Uterus (tissue), 4 donors: ENCODE measurements around the gene C9orf78. TPM values are rescaled to one million over a fixed set of nuclear protein-coding genes. Genes with fewer than 3 reads are reported as not detected.

Source experiments
- DNase-seq, 2 donors: peaks; one replicate each; pipeline ENCODE4 v3.0.0-alpha.2; 2019 to 2020
- H3K27ac ChIP-seq, 2 donors: fragments of 200-600 bp; sonication (generic); 1 replicate in 1 of 2; 2 replicates in 1 of 2; pipeline ENCODE4 v1.5.1; 2016 to 2018
- H3K27me3 ChIP-seq, 2 donors: fragments of 200-600 bp; sonication (generic); one replicate each; pipeline ENCODE4 v1.5.1; 2018 to 2019; ENCODE audit warnings: control low read depth in 1 of 2
- H3K36me3 ChIP-seq, 2 donors: fragments of 200-600 bp; sonication (generic); one replicate each; pipeline ENCODE4 v1.5.1; 2019; ENCODE audit warnings: control low read depth in 1 of 2
- H3K4me1 ChIP-seq, 2 donors: fragments of 200-600 bp; sonication (generic); one replicate each; pipeline ENCODE4 v1.5.1; 2018 to 2019; ENCODE audit warnings: control low read depth in 1 of 2
- H3K4me3 ChIP-seq, 2 donors: fragments of 200-600 bp; sonication (generic); 1 replicate in 1 of 2; 2 replicates in 1 of 2; pipeline ENCODE4 v1.5.1; 2018 to 2019; ENCODE audit warnings: mild to moderate bottlenecking in 1 of 2
- H3K9me3 ChIP-seq, 2 donors: fragments of 200-600 bp; sonication (generic); one replicate each; pipeline ENCODE4 v1.5.1; 2019; ENCODE audit warnings: control low read depth in 1 of 2
- POLR2A ChIP-seq, 2 donors: fragments of 450-650 bp; IDR thresholded peaks; one replicate each; pipeline ENCODE4 v1.6.1; 2016; ENCODE audit warnings: antibody characterized with exemption in 2 of 2, mild to moderate bottlenecking in 1 of 2, moderate library complexity in 1 of 2
- intact Hi-C: fragments of 100-400 bp; cut with DNase I; formaldehyde crosslinking; loops from one replicate; pipeline ENCODE4 v1.15.1; 2023; ENCODE audit warnings: low total_unique reads
- total RNA-seq, 4 donors: library from RNA; depleted of rRNA in 3 of 4; stranded (reverse); fragments of >200 nt in 3 of 4; gene quantifications; one replicate each; pipeline versions ENCODE4 v1.1.0 to v1.2.4, GENCODE V29; 2014 to 2023
- TF ChIP-seq, protein P1 (sequence below), 4 experiments: fragments of 200-600 bp in 2 of 4; fragments of 450-650 bp in 2 of 4; sonication (generic) in 2 of 4; IDR thresholded peaks; one replicate each; pipeline ENCODE4 v1.5.1; 2016 to 2019; ENCODE audit warnings: antibody characterized with exemption in 4 of 4, mild to moderate bottlenecking in 2 of 4, moderate library complexity in 1 of 4
- donor health status: DM: yes; HTN: yes; CAD: no.

C9orf78 gene, protein sequence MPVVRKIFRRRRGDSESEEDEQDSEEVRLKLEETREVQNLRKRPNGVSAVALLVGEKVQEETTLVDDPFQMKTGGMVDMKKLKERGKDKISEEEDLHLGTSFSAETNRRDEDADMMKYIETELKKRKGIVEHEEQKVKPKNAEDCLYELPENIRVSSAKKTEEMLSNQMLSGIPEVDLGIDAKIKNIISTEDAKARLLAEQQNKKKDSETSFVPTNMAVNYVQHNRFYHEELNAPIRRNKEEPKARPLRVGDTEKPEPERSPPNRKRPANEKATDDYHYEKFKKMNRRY
- 10 to 100 TPM; 17.4 to 56.9 (median 35.0) TPM for total RNA-seq

DNA sequence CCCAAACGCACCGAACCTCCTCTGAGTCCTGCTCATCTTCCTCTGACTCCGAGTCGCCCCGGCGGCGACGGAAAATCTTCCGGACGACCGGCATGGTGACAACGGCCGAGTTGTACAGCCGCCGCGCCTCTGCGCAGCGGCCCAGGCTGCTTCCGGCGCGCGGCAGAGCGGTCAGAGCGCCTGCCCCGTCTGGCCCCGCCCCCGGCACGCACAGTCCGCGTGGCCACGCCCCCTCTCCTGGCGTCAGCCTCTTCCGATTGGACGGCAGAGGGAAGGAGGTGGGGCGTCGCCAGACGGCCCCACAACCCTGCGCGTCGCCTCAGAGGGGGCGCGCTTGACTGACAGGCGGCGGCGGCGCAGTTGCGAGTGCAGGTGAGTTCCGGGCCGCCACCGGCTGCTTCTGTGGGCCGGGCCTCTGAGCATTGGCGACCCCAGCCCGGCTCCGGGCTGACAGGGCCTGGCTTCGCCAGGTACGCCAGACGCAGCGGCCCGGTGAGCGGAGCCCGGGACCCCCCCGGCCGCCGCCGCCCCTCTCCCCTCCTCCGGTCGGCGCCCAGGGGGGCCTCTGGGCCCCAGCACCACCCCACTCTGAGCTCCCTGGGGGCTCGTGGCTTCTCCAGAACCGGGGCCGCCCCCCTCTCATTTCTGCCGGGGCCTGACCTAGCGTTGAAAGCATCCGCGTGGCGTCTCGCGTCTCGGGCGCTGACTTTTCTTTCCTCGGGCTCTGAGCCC is at the start of gene C9orf78, which contains the start of gene USP20:
C9orf78 (minus strand) TSS at position 148 of the 732 bp plus-strand sequence; CDS start at position 94, 54 bp downstream.
USP20 (plus strand) TSS at position 331 of the 732 bp plus-strand sequence. CDS start 17,098 bp downstream, outside the sequence.
- intact Hi-C loops = no loop called here
- TF ChIP-seq POLR2A (IDR thresholded peaks at IDR 0.05) = peak; percentile 85 to 95
- TF ChIP-seq, protein P1, sequence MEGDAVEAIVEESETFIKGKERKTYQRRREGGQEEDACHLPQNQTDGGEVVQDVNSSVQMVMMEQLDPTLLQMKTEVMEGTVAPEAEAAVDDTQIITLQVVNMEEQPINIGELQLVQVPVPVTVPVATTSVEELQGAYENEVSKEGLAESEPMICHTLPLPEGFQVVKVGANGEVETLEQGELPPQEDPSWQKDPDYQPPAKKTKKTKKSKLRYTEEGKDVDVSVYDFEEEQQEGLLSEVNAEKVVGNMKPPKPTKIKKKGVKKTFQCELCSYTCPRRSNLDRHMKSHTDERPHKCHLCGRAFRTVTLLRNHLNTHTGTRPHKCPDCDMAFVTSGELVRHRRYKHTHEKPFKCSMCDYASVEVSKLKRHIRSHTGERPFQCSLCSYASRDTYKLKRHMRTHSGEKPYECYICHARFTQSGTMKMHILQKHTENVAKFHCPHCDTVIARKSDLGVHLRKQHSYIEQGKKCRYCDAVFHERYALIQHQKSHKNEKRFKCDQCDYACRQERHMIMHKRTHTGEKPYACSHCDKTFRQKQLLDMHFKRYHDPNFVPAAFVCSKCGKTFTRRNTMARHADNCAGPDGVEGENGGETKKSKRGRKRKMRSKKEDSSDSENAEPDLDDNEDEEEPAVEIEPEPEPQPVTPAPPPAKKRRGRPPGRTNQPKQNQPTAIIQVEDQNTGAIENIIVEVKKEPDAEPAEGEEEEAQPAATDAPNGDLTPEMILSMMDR (IDR thresholded peaks at IDR 0.05) = no peak
- peaks cover 8 to 14% of the 10 kb centered on the region in 2 donors for H3K4me1 ChIP-seq
- H3K36me3 ChIP-seq = no peaks in the 10 kb centered on the region
- H3K27me3 ChIP-seq = no peaks in the 10 kb centered on the region
- H3K27ac ChIP-seq = peak within 1 kb of the TSS; percentile 82 to 93
- H3K9me3 ChIP-seq = no peaks in the 10 kb centered on the region
- DNase-seq = peak; percentile 94 to 97
- peak within 1 kb of the TSS; percentile 93 to 94 for H3K4me3 ChIP-seq

DNA sequence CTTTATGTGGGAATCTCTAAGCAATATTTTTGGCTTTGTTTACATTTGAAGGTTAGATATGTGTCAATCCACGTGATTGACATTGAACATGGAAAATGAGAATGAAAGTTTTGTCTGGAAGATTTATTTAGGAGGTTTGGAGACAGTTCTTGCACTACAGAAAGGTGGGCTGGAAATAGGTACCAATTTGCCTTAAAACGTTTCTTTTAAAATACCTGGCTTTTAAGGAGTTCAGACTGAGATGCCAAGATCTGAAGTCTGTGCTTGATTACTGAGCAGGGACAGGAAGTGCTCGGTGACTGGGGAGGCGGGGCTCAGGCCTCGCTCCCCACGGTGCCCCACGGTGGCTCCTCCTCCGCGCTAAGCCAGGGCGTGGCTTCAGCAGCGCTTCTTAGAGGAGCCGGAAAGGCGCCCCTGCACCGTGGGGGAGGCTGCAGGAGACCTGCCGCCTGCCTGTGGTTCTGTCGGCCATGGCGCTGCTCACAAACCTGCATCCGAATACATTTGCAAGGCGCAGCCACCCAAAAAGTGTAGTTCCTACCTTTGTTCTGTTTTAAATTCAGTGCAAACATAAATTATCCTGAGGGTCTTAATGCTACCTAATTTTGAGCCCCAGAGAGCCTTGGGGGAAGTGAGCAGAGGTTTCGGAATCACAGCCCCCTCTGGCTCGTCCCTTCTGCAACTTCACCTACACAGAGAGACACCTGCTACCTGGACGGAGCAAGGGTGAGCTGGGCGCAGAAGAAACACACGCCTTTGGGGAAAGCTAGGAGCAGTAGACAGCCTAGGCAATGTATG is 49.3 kb upstream of the C9orf78 start:
- H3K9me3 ChIP-seq = no peaks in the 10 kb centered on the region
- peak; percentile 84 to 89 for DNase-seq
- peak in 1 of 2 donors; percentile 21 for TF ChIP-seq POLR2A (IDR thresholded peaks at IDR 0.05)
- TF ChIP-seq, protein P1 (IDR thresholded peaks at IDR 0.05) = no peak
- intact Hi-C loops = loop anchor here (5.0 to 10.0 kb wide), 2 partner anchors 168 to 350 kb away; partner anchors contain the start of gene GPR107
- no peaks in the 10 kb centered on the region for H3K27me3 ChIP-seq
- peaks cover 0 to 9% of the 10 kb centered on the region in 2 donors for H3K4me1 ChIP-seq
- peak overlapping the region; percentile 82 to 87 for H3K27ac ChIP-seq
- no peaks in the 10 kb centered on the region for H3K36me3 ChIP-seq
- peak overlapping the region; percentile 1 to 21 for H3K4me3 ChIP-seq

DNA sequence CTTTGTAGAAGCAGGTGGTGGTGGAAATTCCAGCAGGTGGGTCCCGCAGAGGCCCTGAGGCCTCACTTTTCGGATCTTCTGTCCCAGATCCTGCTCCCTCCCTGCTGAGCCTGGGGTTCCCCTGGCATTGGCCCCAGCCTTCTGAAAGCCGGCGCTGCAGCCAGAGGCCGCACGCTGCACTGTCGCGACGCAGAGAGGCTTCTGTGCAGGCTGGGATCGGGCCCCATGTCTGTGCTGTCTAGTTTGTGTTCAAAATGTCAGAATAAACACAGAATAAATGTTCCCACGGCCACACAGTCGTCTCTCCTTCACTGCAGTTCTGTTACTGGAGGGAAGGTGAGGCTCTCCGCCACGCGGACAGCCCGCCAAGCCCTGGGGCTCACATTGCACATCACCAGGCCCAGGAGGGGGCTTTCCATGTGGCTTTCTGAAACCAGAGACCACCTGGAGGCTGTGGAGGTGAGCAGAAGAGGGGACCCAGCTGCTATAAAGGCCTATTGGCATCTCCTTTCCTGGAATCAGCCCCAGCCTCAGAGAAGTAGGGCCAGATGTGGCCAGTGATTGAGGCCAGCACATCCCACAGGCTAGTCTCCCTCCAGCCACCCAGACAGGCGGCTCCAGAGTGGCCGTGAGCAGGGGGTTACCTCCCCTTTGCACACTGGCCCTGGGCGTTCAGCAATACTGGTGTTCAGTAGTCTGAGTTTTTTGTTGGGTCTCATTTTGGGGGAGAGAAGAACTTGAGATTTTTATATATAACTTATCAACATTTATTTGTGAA is 46.7 kb upstream of the C9orf78 start:
- Histone ChIP-seq H3K27ac (no peak overlapping the region), H3K4me1 (peaks cover 0 to 9% of the 10 kb centered on the region in 2 donors), H3K27me3 (no peaks in the 10 kb centered on the region), H3K36me3 (no peaks in the 10 kb centered on the region), H3K9me3 (no peaks in the 10 kb centered on the region), H3K4me3 (no peak overlapping the region)
- no peak for TF ChIP-seq POLR2A (IDR thresholded peaks at IDR 0.05)
- TF ChIP-seq, protein P1 (IDR thresholded peaks at IDR 0.05) = no peak
- DNase-seq = no peak
- intact Hi-C loops = loop anchor here (10.0 kb wide), 1 partner anchor 353 kb away; no protein-coding TSS in a partner anchor

DNA sequence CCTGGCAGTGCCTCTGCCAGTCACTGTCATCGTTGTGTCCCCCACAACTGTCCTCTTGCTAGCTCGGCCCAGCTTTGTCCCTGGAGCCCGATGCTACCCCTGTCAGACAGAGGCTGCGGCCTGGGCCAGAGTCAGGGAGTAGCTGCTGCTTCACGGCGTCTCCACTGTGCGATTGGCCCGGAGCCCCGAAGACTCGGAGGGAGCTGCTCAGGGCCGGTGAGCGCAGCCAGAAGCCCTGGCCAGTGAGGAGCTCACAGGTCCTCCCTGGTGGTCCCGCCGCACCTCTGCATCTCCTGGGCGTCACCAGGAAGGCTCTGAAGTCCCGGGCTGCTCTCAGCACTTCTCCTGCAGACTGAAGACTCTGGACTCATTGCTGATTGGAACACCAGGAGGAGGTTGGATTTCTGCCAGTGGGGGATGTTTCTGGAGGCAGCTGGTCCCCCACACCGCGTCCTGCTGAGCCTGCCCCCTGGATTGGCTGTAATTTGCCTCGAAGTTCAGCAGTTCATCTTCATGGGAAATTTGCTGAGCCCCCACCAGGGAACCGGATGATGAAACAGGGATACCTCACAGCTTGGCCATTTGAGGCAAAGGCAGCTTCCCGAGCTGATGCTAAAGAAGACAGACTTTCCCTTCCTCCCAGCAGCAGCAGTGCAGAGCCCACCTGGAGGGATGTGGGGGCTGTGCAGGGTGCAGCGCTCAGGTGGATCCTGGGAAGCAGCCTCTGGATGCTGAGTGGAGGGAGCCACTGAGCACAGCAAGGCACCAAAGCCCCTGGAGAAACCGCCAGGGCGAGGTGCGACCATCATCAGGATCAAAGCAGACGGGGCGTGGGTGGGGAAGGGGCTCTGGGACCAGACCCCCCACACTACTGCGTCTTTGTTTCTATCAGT is 45.8 kb upstream of the C9orf78 start:
- TF ChIP-seq, protein P1 (IDR thresholded peaks at IDR 0.05) = no peak
- no peak for TF ChIP-seq POLR2A (IDR thresholded peaks at IDR 0.05)
- Histone ChIP-seq H3K4me1 (peaks cover 0 to 9% of the 10 kb centered on the region in 2 donors), H3K9me3 (no peaks in the 10 kb centered on the region), H3K27ac (no peak overlapping the region), H3K36me3 (no peaks in the 10 kb centered on the region), H3K4me3 (no peak overlapping the region), H3K27me3 (no peaks in the 10 kb centered on the region)
- DNase-seq = no peak
- intact Hi-C loops = loop anchor here (10.0 kb wide), 1 partner anchor 354 kb away; no protein-coding TSS in a partner anchor
